H1 (cell line): ENCODE data around the gene TPRKB. TPM values are rescaled to one million over a fixed set of nuclear protein-coding genes. Genes with fewer than 3 reads are reported as not detected.

ENCODE experiments used
- CTCF ChIA-PET: fragments of 300-600 bp; sonication (Branson Sonifier 250); formaldehyde crosslinking; loops from one replicate; lab custom pipeline; 2021; ENCODE audit not compliant: partially characterized antibody; lab: Charles Lee
- POLR2A ChIA-PET: fragments of 300-600 bp; sonication (Branson Sonifier 250); formaldehyde crosslinking; loops from one replicate; lab custom pipeline; 2021; ENCODE audit warnings: inconsistent platforms; ENCODE audit not compliant: partially characterized antibody; lab: Charles Lee
- DNase-seq, 2 experiments: peaks; one replicate each; pipeline versions ENCODE4 v3.0.0 to v3.0.0-alpha.2; 2010 to 2022; ENCODE audit warnings: low spot score in 2 of 2, low read depth in 1 of 2, mixed read lengths in 1 of 2
- FAIRE-seq: peaks from 2 replicates; lab custom pipeline; 2011; peaks lifted over from hg19 to GRCh38; lab: Jason Lieb, UNC
- H2AFZ ChIP-seq: 2 replicates; pipeline ENCODE4 v1.8.1; 2012; ENCODE audit warnings: low read length, inconsistent platforms
- H2AK5ac ChIP-seq: 2 replicates; pipeline ENCODE4 v1.6.1; 2013; ENCODE audit warnings: low read depth, low read length
- H2BK120ac ChIP-seq: replicated peaks from 2 replicates; pipeline ENCODE3; 2013; ENCODE audit warnings: low read depth, low read length, inconsistent platforms
- H2BK12ac ChIP-seq: 2 replicates; pipeline ENCODE4 v1.6.1; 2013; ENCODE audit warnings: low read depth, low read length
- H2BK15ac ChIP-seq: 2 replicates; pipeline ENCODE4 v1.6.1; 2013; ENCODE audit warnings: low read length
- H2BK20ac ChIP-seq: 2 replicates; pipeline ENCODE4 v1.6.1; 2013; ENCODE audit warnings: low read length
- H2BK5ac ChIP-seq: 2 replicates; pipeline ENCODE4 v1.6.1; 2013; ENCODE audit warnings: low read depth, low read length
- H3K14ac ChIP-seq: 2 replicates; pipeline ENCODE4 v1.6.1; 2013; ENCODE audit warnings: inconsistent platforms; ENCODE audit not compliant: insufficient read length
- H3K18ac ChIP-seq: 2 replicates; pipeline ENCODE4 v1.6.1; 2013; ENCODE audit warnings: low read length; ENCODE audit errors: extremely low read depth
- H3K23ac ChIP-seq: 2 replicates; pipeline ENCODE4 v1.6.1; 2013; ENCODE audit warnings: inconsistent platforms; ENCODE audit not compliant: insufficient read length
- H3K23me2 ChIP-seq: 2 replicates; pipeline ENCODE4 v1.6.1; 2013; ENCODE audit warnings: low read depth, low read length
- H3K27ac ChIP-seq: 2 replicates; pipeline ENCODE4 v1.6.1; 2011; ENCODE audit warnings: low read depth, low read length, inconsistent platforms
- H3K27me3 ChIP-seq, 4 experiments: replicated peaks in 1 of 4; 1 replicate in 1 of 4; 2 replicates in 3 of 4; pipeline versions ENCODE4 v1.6.1 to v1.8.1; 2011 to 2013; ENCODE audit warnings: low read length in 3 of 4, mild to moderate bottlenecking in 3 of 4, inconsistent platforms in 2 of 4, mixed read lengths in 2 of 4, moderate library complexity in 1 of 4; ENCODE audit not compliant: control insufficient read depth in 3 of 4, insufficient read depth in 3 of 4; ENCODE audit errors: extremely low read depth in 1 of 4
- H3K36me3 ChIP-seq, 4 experiments: 2 replicates each; pipeline versions ENCODE4 v1.6.1 to v1.8.1; 2011 to 2013; ENCODE audit warnings: mild to moderate bottlenecking in 4 of 4, low read length in 3 of 4, moderate library complexity in 2 of 4, control low read depth in 1 of 4, inconsistent platforms in 1 of 4; ENCODE audit not compliant: insufficient read depth in 4 of 4, control insufficient read depth in 2 of 4
- H3K4ac ChIP-seq: replicated peaks from 2 replicates; pipeline ENCODE3; 2013; ENCODE audit warnings: low read length, low read depth, mixed read lengths, inconsistent platforms; ENCODE audit not compliant: insufficient read length
- H3K4me1 ChIP-seq, 4 experiments: replicated peaks in 1 of 4; 1 replicate in 1 of 4; 2 replicates in 3 of 4; pipeline versions ENCODE4 v1.6.1 to v1.8.1; 2011 to 2013; ENCODE audit warnings: low read length in 3 of 4, inconsistent platforms in 2 of 4, mixed read lengths in 1 of 4; ENCODE audit not compliant: insufficient read depth in 4 of 4, control insufficient read depth in 3 of 4
- H3K4me2 ChIP-seq, 2 experiments: 2 replicates each; pipeline versions ENCODE4 v1.6.1 to v1.8.1; 2011 to 2013; ENCODE audit warnings: low read depth in 2 of 2, low read length in 2 of 2, control low read depth in 1 of 2, inconsistent platforms in 1 of 2, mild to moderate bottlenecking in 1 of 2; ENCODE audit not compliant: insufficient read depth in 1 of 2
- H3K4me3 ChIP-seq, 4 experiments: fragments of 200-600, 300-600 bp in 1 of 4; sonication (generic), shearing (Covaris generic), sonication (Bioruptor Twin) in 1 of 4; 2 replicates each; pipeline versions ENCODE4 v1.5.1 to v1.8.1; 2011 to 2016; ENCODE audit warnings: low read length in 4 of 4, low read depth in 3 of 4, control low read depth in 2 of 4, inconsistent platforms in 2 of 4, mild to moderate bottlenecking in 2 of 4, mixed read lengths in 1 of 4, moderate library complexity in 1 of 4; ENCODE audit not compliant: insufficient read depth in 2 of 4; ENCODE audit errors: extremely low read depth in 1 of 4
- H3K56ac ChIP-seq: replicated peaks from 2 replicates; pipeline ENCODE3; 2013; ENCODE audit warnings: low read depth, mild to moderate bottlenecking, mixed read lengths, low read length, inconsistent platforms; ENCODE audit not compliant: insufficient read length
- H3K79me1 ChIP-seq: 2 replicates; pipeline ENCODE4 v1.6.1; 2013; ENCODE audit warnings: low read depth, low read length, control low read depth
- H3K79me2 ChIP-seq, 2 experiments: 2 replicates each; pipeline versions ENCODE4 v1.6.1 to v1.8.1; 2012 to 2013; ENCODE audit warnings: low read length in 2 of 2, mild to moderate bottlenecking in 2 of 2, inconsistent platforms in 1 of 2; ENCODE audit not compliant: insufficient read depth in 2 of 2, control insufficient read depth in 1 of 2
- H3K9ac ChIP-seq, 4 experiments: replicated peaks in 1 of 4; 1 replicate in 1 of 4; 2 replicates in 3 of 4; pipeline versions ENCODE4 v1.6.1 to v1.8.1; 2011 to 2013; ENCODE audit warnings: low read depth in 3 of 4, low read length in 3 of 4, control low read depth in 2 of 4, mild to moderate bottlenecking in 2 of 4, moderate library complexity in 2 of 4, inconsistent platforms in 1 of 4; ENCODE audit errors: extremely low read depth in 1 of 4
- H3K9me3 ChIP-seq, 2 experiments: 2 replicates each; pipeline versions ENCODE4 v1.6.1 to v1.8.1; 2012 to 2013; ENCODE audit warnings: mild to moderate bottlenecking in 2 of 2, moderate library complexity in 2 of 2, control low read depth in 1 of 2, inconsistent platforms in 1 of 2, low read depth in 1 of 2, low read length in 1 of 2, mixed read lengths in 1 of 2; ENCODE audit not compliant: insufficient read depth in 2 of 2
- H4K20me1 ChIP-seq, 2 experiments: replicated peaks in 1 of 2; 2 replicates each; pipeline versions ENCODE3 to v1.8.1; 2011 to 2013; ENCODE audit warnings: inconsistent platforms in 2 of 2, low read length in 2 of 2, mild to moderate bottlenecking in 1 of 2; ENCODE audit not compliant: insufficient read depth in 2 of 2, control insufficient read depth in 1 of 2
- H4K5ac ChIP-seq: 2 replicates; pipeline ENCODE4 v1.6.1; 2013; ENCODE audit warnings: low read length, low read depth, mixed read lengths, inconsistent platforms; ENCODE audit not compliant: insufficient read length
- H4K8ac ChIP-seq: 2 replicates; pipeline ENCODE4 v1.8.0; 2013; ENCODE audit warnings: mild to moderate bottlenecking, moderate library complexity, low read length, inconsistent platforms; ENCODE audit not compliant: insufficient read depth; ENCODE audit errors: extremely low read depth
- H4K91ac ChIP-seq: replicated peaks from 2 replicates; pipeline ENCODE3; 2013; ENCODE audit warnings: low read length, mixed read lengths, inconsistent platforms; ENCODE audit not compliant: insufficient read length
- CHD1 ChIP-seq: IDR thresholded peaks from 2 replicates; pipeline ENCODE4 v1.6.1; 2012; ENCODE audit warnings: low read depth, low read length, improper control_type of control experiment
- EGR1 ChIP-seq: IDR thresholded peaks from 2 replicates; pipeline ENCODE4 v1.6.1; 2011; ENCODE audit warnings: low read depth, low read length, borderline replicate concordance
- EZH2 ChIP-seq: fragments of 200-600 bp; sonication (generic); IDR thresholded peaks from 2 replicates; pipeline ENCODE4 v1.7.1; 2012; ENCODE audit warnings: low read depth, mild to moderate bottlenecking, moderate library complexity, low read length, inconsistent platforms; ENCODE audit not compliant: severe bottlenecking
- FOSL1 ChIP-seq: IDR thresholded peaks from 2 replicates; pipeline ENCODE4 v1.6.1; 2011; ENCODE audit warnings: mild to moderate bottlenecking, low read depth, low read length, moderate library complexity; ENCODE audit not compliant: insufficient read depth
- JUND ChIP-seq: IDR thresholded peaks from 2 replicates; pipeline ENCODE4 v1.6.1; 2011; ENCODE audit warnings: mild to moderate bottlenecking, improper control_type of control experiment, low read length
- WGBS, 2 experiments: shearing (Covaris generic) in 1 of 2; methylation state at CpG; one replicate each; pipeline versions ENCODE4 v1.1.6 to v1.1.7; 2013 to 2015; ENCODE audit warnings: low lambda C conversion rate in 2 of 2, mixed read lengths in 2 of 2, inconsistent platforms in 1 of 2, low coverage in 1 of 2, missing lambda C conversion rate in 1 of 2; ENCODE audit not compliant: insufficient replicate concordance in 2 of 2, insufficient coverage in 1 of 2, insufficient read length in 1 of 2; ENCODE audit errors: extremely low coverage in 1 of 2, missing lambda C conversion rate in 1 of 2; 5-methylcytosine and 5-hydroxymethylcytosine counted together
- long read RNA-seq, 2 experiments: library from RNA in 1 of 2; library from capped mRNA in 1 of 2; stranded (forward); transcript quantifications; one replicate each; pipeline ENCODE4 v2.0.0, GENCODE V29; 2021; ENCODE audit warnings: inconsistent platforms in 1 of 2
- polyA minus RNA-seq, 3 experiments: library from RNA; depleted of rRNA, polyadenylated mRNA; stranded (reverse); fragments of >200 nt; gene quantifications; 1 replicate in 2 of 3; 2 replicates in 1 of 3; pipeline ENCODE4 v1.2.3, GENCODE V29; 2011
- polyA plus RNA-seq, 7 experiments: library from polyadenylated mRNA; depleted of rRNA in 3 of 7; stranded (reverse) in 5 of 7; unstranded in 2 of 7; fragments of >200 nt in 5 of 7; fragments of 200-250 nt in 2 of 7; gene quantifications; 1 replicate in 5 of 7; 2 replicates in 1 of 7; 4 replicates in 1 of 7; pipeline versions ENCODE4 v1.2.1 to v1.2.3, GENCODE V29; 2011 to 2013; ENCODE audit warnings: missing spikeins in 2 of 7, mixed read lengths in 2 of 7
- total RNA-seq: library from RNA; stranded (reverse); fragmentation: NEBNext Ultra II Directional; extraction: Animal tissue kit (Norgen Biotek cat#: 25700); gene quantifications from 2 replicates; pipeline ENCODE4 v1.2.1, GENCODE V29; 2021
- TF ChIP-seq, protein P1 (sequence below): IDR thresholded peaks from 2 replicates; pipeline ENCODE4 v1.6.1; 2011; ENCODE audit warnings: low read length, improper control_type of control experiment

The TPRKB gene
- 35.4 and 41.6 TPM in 2 replicates for total RNA-seq
- 14.4 and 40.3 TPM in 2 replicates for polyA plus RNA-seq (2011; rRNA removed)
- 41.5 TPM for polyA plus RNA-seq (2011; cell fraction: cytosol; rRNA removed)
- 8.6 TPM for polyA plus RNA-seq (2011; cell fraction: nucleus; rRNA removed)
- 41.4 to 107 TPM (median 48.5 TPM) in 4 replicates for polyA plus RNA-seq (2012, experiment 1 of 2)
- polyA plus RNA-seq (2012, experiment 2 of 2), result 33.5 TPM
- 58.1 TPM for polyA plus RNA-seq (2013, experiment 1 of 2)
- polyA plus RNA-seq (2013, experiment 2 of 2), result 52.8 TPM
- 8.2 and 10.9 TPM in 2 replicates for polyA minus RNA-seq (2011; rRNA and poly(A)+ RNA removed)
- 7.8 TPM for polyA minus RNA-seq (2011; cell fraction: cytosol; rRNA and poly(A)+ RNA removed)
- polyA minus RNA-seq (2011; cell fraction: nucleus; rRNA and poly(A)+ RNA removed), result 9.9 TPM
- long read RNA-seq, experiment 1, transcript TPRKB-201 (5 exons, 748 nt), result major isoform, 11 of 77 reads
- long read RNA-seq, experiment 1, partial matches to known transcripts, result 49 of 77 reads
- long read RNA-seq, experiment 1, other reads (novel, unspliced or antisense), result 12 of 77 reads
- long read RNA-seq, experiment 2, partial matches to known transcripts, result 3 of 15 reads
- long read RNA-seq, experiment 2, other reads (novel, unspliced or antisense), result 5 of 15 reads

DNA sequence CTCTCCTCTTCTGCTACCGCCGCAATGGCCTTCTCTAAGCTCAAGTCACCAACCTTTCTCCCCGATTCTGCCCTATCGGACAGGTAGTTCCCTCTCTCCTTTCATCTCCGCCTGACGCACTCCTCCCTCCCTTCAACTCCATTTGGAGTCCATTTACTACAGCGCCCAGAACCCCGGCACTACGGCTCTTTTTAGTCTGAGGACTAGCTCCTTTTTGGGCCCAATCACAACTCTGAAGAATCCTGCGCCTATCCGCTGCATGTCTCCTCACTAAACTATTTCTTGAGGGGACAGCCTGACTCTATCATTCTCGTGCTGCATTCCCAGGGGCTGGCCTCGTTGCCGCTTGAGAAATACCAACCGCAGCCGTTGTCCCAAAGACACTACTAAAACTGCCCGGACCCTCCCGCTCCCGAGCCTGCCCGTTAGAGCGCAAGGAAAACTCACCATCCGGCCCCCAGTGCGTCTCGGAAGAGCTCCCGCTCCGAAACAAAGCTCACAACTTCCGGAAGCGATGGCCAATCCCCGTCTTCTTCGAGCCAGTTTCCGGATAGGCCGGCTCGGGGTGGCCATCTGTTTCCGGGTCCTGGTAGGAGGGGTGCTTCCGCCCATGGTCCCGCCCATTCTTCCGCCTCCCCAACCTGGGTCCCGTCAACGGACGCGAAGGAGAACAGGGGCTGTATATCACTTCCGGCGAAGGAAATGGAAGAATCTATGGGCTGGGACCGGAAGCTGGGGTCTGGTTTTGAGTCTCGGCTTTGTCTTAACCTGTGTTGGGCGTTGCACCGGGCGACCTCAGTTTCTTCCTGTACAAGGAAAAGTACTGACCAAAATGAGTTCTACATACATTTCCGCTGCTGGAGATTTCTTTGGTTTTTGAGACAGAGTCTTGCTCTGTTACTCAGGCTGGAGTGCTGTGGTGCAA lies at the start of gene TPRKB:
Gene TPRKB (minus strand): TSS at position 491 of the 925 bp plus-strand sequence. CDS start 2,776 bp downstream, outside the sequence.
- H2BK12ac ChIP-seq, result no peak within 1 kb of the TSS
- TF ChIP-seq EGR1, result peak; percentile 96
- no peak for TF ChIP-seq CHD1
- TF ChIP-seq, protein P1, sequence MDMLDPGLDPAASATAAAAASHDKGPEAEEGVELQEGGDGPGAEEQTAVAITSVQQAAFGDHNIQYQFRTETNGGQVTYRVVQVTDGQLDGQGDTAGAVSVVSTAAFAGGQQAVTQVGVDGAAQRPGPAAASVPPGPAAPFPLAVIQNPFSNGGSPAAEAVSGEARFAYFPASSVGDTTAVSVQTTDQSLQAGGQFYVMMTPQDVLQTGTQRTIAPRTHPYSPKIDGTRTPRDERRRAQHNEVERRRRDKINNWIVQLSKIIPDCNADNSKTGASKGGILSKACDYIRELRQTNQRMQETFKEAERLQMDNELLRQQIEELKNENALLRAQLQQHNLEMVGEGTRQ, result no peak
- TF ChIP-seq FOSL1, result no peak
- no peak for TF ChIP-seq JUND
- TF ChIP-seq EZH2, result no peak

More for the DNA sequence above, at the start of gene TPRKB:
- no peak for FAIRE-seq
- no peak within 1 kb of the TSS for H3K23ac ChIP-seq
- H2AFZ ChIP-seq, result peak within 1 kb of the TSS; percentile 99
- no peak within 1 kb of the TSS for H3K27ac ChIP-seq
- no peak within 1 kb of the TSS for H3K14ac ChIP-seq
- peaks cover 2 to 9% of the 10 kb centered on the region in 2 experiments; a peak in 3 of 4 replicates for H3K9me3 ChIP-seq
- H3K23me2 ChIP-seq, result peaks cover 6% of the 10 kb centered on the region; the same call in 1 of the 2 replicates
- peaks cover 0 to 4% (median 1%) of the 10 kb centered on the region in 4 experiments; a peak in 2 of 7 replicates for H3K4me1 ChIP-seq
- H4K91ac ChIP-seq, result no peak within 1 kb of the TSS
- CTCF ChIA-PET, result interaction anchor here (1.1 to 1.3 kb wide), 2 partner anchors 17 to 79 kb away, joined by 3 read pairs; no protein-coding TSS in a partner anchor
- no peak within 1 kb of the TSS for H3K4ac ChIP-seq
- H2AK5ac ChIP-seq, result no peak within 1 kb of the TSS
- H3K79me1 ChIP-seq, result no peaks in the 10 kb centered on the region
- peaks cover 0 to 9% (median 2%) of the 10 kb centered on the region in 4 experiments; a peak in 3 of 8 replicates for H3K36me3 ChIP-seq
- H4K8ac ChIP-seq, result peak within 1 kb of the TSS; percentile 73
- peak within 1 kb of the TSS; percentile 68 to 98 (median 94) for H3K4me3 ChIP-seq
- WGBS, 2 experiments, result 7% methylated on average over 49 of the region's 49 CpGs; no CpG with 5 or more reads in 1 of the 2 experiments
- no peak within 1 kb of the TSS for H2BK15ac ChIP-seq
- H3K27me3 ChIP-seq, result peaks cover 11 to 36% (median 25%) of the 10 kb centered on the region in 4 experiments
- peak within 1 kb of the TSS; percentile 22 for H4K5ac ChIP-seq
- peak within 1 kb of the TSS; percentile 21 for H3K56ac ChIP-seq
- no peak within 1 kb of the TSS for H2BK20ac ChIP-seq
- peaks cover 0 to 9% of the 10 kb centered on the region in 2 experiments; a peak in 2 of 4 replicates for H3K79me2 ChIP-seq
- POLR2A ChIA-PET, result interaction anchor here (0.7 to 1.7 kb wide), 8 partner anchors 9 to 462 kb away, joined by 3 to 7 read pairs (median 3); partner anchors contain the start of genes MTHFD2 and STAMBP
- no peak within 1 kb of the TSS for H2BK120ac ChIP-seq
- no peak within 1 kb of the TSS; the same call in 1 of the 2 replicates for H3K18ac ChIP-seq
- H4K20me1 ChIP-seq, result no peaks in the 10 kb centered on the region
- H3K9ac ChIP-seq, result peak within 1 kb of the TSS; percentile 9 to 89 (median 66)
- no peak within 1 kb of the TSS; the same call in 1 of the 2 replicates for H2BK5ac ChIP-seq
- H3K4me2 ChIP-seq, result peak within 1 kb of the TSS; percentile 84 to 98
- DNase-seq, result peak; percentile 89
